NT2/D1 (cell line): ENCODE results near the gene MTREX.
"Not testable (repeated sequence)": the region's sequence is repeated elsewhere in the genome, so short reads cannot be mapped to it uniquely, and the experiment has no call there.

Source experiments
- DNase-seq: peaks from one replicate; pipeline ENCODE4 v3.0.0-alpha.2; 2011; ENCODE audit warnings: low read depth, low spot score
- H3K27me3 ChIP-seq: 2 replicates; pipeline ENCODE4 v1.6.0; 2011; ENCODE audit warnings: mild to moderate bottlenecking; ENCODE audit not compliant: insufficient read length, insufficient read depth
- H3K36me3 ChIP-seq: 2 replicates; pipeline ENCODE4 v1.6.1; 2011; ENCODE audit warnings: mild to moderate bottlenecking, low read length, mixed read lengths; ENCODE audit not compliant: insufficient read depth, insufficient read length
- H3K4me1 ChIP-seq: 2 replicates; pipeline ENCODE4 v1.5.1; 2011; ENCODE audit not compliant: insufficient read depth, insufficient read length
- H3K4me3 ChIP-seq: 2 replicates; pipeline ENCODE4 v1.5.1; 2011; ENCODE audit warnings: low read depth; ENCODE audit not compliant: insufficient read length
- H3K9ac ChIP-seq: 2 replicates; pipeline ENCODE4 v1.6.0; 2011; ENCODE audit warnings: low read depth; ENCODE audit not compliant: insufficient read length
- H3K9me3 ChIP-seq: 2 replicates; pipeline ENCODE4 v1.5.1; 2011; ENCODE audit warnings: mild to moderate bottlenecking, low read length; ENCODE audit not compliant: insufficient read depth
- SUZ12 ChIP-seq: IDR thresholded peaks from 2 replicates; pipeline ENCODE4 v1.6.1; 2011; ENCODE audit not compliant: insufficient read length, insufficient read depth; ENCODE audit errors: extremely low read depth
- YY1 ChIP-seq: IDR thresholded peaks from 2 replicates; pipeline ENCODE4 v1.6.1; 2011; ENCODE audit not compliant: insufficient read length, insufficient read depth
- ZNF274 ChIP-seq: IDR thresholded peaks from 2 replicates; pipeline ENCODE4 v1.6.1; 2011; ENCODE audit warnings: mild to moderate bottlenecking, low read depth, low read length

Gene MTREX

GRCh38 chr5:55313870-55314617 is 6.3 kb downstream of the MTREX start:
- Histone ChIP-seq H3K4me3 (no peak overlapping the region), H3K36me3 (peaks cover 32% of the 10 kb centered on the region), H3K4me1 (no peaks in the 10 kb centered on the region), H3K9me3 (peaks cover 9% of the 10 kb centered on the region), H3K27me3 (no peaks in the 10 kb centered on the region), H3K9ac (no peak overlapping the region)
- no peak for DNase-seq
- no peak for TF ChIP-seq ZNF274
- TF ChIP-seq SUZ12: no peak
- TF ChIP-seq YY1: no peak

GRCh38 chr5:55316289-55316688 is 8.5 kb downstream of the MTREX start:
- no peak overlapping the region for H3K9ac ChIP-seq
- peaks cover 3% of the 10 kb centered on the region for H3K9me3 ChIP-seq
- no peaks in the 10 kb centered on the region for H3K4me1 ChIP-seq
- DNase-seq: no peak
- TF ChIP-seq ZNF274: no peak
- TF ChIP-seq YY1: no peak
- no peak for TF ChIP-seq SUZ12
- no peak overlapping the region for H3K4me3 ChIP-seq
- H3K27me3 ChIP-seq: no peaks in the 10 kb centered on the region
- H3K36me3 ChIP-seq: peaks cover 13% of the 10 kb centered on the region

GRCh38 chr5:55316837-55317236 is 9.0 kb downstream of the MTREX start:
- Histone ChIP-seq H3K4me3 (no peak overlapping the region), H3K9ac (no peak overlapping the region), H3K4me1 (no peaks in the 10 kb centered on the region), H3K9me3 (no peaks in the 10 kb centered on the region), H3K36me3 (peaks cover 9% of the 10 kb centered on the region), H3K27me3 (no peaks in the 10 kb centered on the region)
- DNase-seq: no peak
- no peak for TF ChIP-seq ZNF274

- not testable (repeated sequence) for H3K27me3 ChIP-seq, DNase-seq, H3K9me3 ChIP-seq, H3K9ac ChIP-seq, H3K36me3 ChIP-seq, H3K4me3 ChIP-seq, H3K4me1 ChIP-seq
Measured at GRCh38 chr5:55318237-55318636, 10.4 kb downstream of the MTREX start.

GRCh38 chr5:55319491-55319890 is 11.7 kb downstream of the MTREX start:
- no peaks in the 10 kb centered on the region for H3K4me1 ChIP-seq
- no peak overlapping the region for H3K4me3 ChIP-seq
- no peak for DNase-seq
- peaks cover 12% of the 10 kb centered on the region for H3K36me3 ChIP-seq
- no peaks in the 10 kb centered on the region for H3K9me3 ChIP-seq
- no peak overlapping the region for H3K9ac ChIP-seq
- no peak for TF ChIP-seq YY1
- no peak for TF ChIP-seq ZNF274
- TF ChIP-seq SUZ12: no peak
- H3K27me3 ChIP-seq: no peaks in the 10 kb centered on the region

- no peak for TF ChIP-seq SUZ12
- no peak for TF ChIP-seq YY1
- TF ChIP-seq ZNF274: no peak
- Histone ChIP-seq H3K9ac (no peak overlapping the region), H3K4me1 (no peaks in the 10 kb centered on the region), H3K27me3 (no peaks in the 10 kb centered on the region), H3K4me3 (no peak overlapping the region), H3K9me3 (no peaks in the 10 kb centered on the region), H3K36me3 (peaks cover 12% of the 10 kb centered on the region)
- no peak for DNase-seq
Measured at GRCh38 chr5:55320571-55320970, 12.8 kb downstream of the MTREX start.

- peaks cover 38% of the 10 kb centered on the region for H3K36me3 ChIP-seq
- no peaks in the 10 kb centered on the region for H3K27me3 ChIP-seq
- TF ChIP-seq SUZ12 (no peak), ZNF274 (no peak), YY1 (no peak)
- H3K9ac ChIP-seq: no peak overlapping the region
- H3K9me3 ChIP-seq: no peaks in the 10 kb centered on the region
- H3K4me3 ChIP-seq: no peak overlapping the region
- no peak for DNase-seq
- H3K4me1 ChIP-seq: no peaks in the 10 kb centered on the region
Measured at GRCh38 chr5:55324006-55324405, 16.2 kb downstream of the MTREX start.

GRCh38 chr5:55324815-55325418 is 17.1 kb downstream of the MTREX start:
- no peaks in the 10 kb centered on the region for H3K27me3 ChIP-seq
- no peak for DNase-seq
- TF ChIP-seq ZNF274 (no peak), YY1 (no peak)
- no peaks in the 10 kb centered on the region for H3K9me3 ChIP-seq
- no peak overlapping the region for H3K4me3 ChIP-seq
- H3K9ac ChIP-seq: no peak overlapping the region
- peaks cover 46% of the 10 kb centered on the region for H3K36me3 ChIP-seq
- no peaks in the 10 kb centered on the region for H3K4me1 ChIP-seq
